Tibial nerve (tissue), 4 donors: ENCODE data around the gene APRT. TPM values are rescaled to one million over a fixed set of nuclear protein-coding genes. Genes with fewer than 3 reads are reported as not detected.

Source experiments
- DNase-seq, 2 donors: peaks; one replicate each; pipeline ENCODE4 v3.0.0-alpha.2; 2019; ENCODE audit warnings: low spot score in 2 of 2
- H3K27ac ChIP-seq, 4 donors: fragments of 200-600 bp; sonication (generic) in 3 of 4; one replicate each; pipeline ENCODE4 v1.5.1; 2017 to 2019; ENCODE audit warnings: mild to moderate bottlenecking in 1 of 4
- H3K27me3 ChIP-seq, 2 donors: fragments of 200-600 bp; sonication (generic) in 1 of 2; one replicate each; pipeline versions ENCODE4 v1.5.1 to v1.6.0; 2017 to 2019
- H3K36me3 ChIP-seq, 3 donors: fragments of 200-600 bp; sonication (generic); one replicate each; pipeline ENCODE4 v1.5.1; 2018 to 2019
- H3K4me1 ChIP-seq, 4 donors: fragments of 200-600 bp; sonication (generic) in 3 of 4; one replicate each; pipeline ENCODE4 v1.5.1; 2017 to 2019
- H3K4me3 ChIP-seq, 4 donors: fragments of 200-600 bp; sonication (generic) in 3 of 4; one replicate each; pipeline ENCODE4 v1.5.1; 2017 to 2019; ENCODE audit warnings: mild to moderate bottlenecking in 1 of 4, moderate library complexity in 1 of 4
- H3K9me3 ChIP-seq, 4 donors: fragments of 200-600 bp; sonication (generic) in 3 of 4; one replicate each; pipeline ENCODE4 v1.5.1; 2017 to 2019
- CTCF ChIP-seq, 5 experiments: fragments of 200-600 bp in 3 of 5; fragments of 450-650 bp in 2 of 5; sonication (generic) in 3 of 5; IDR thresholded peaks; one replicate each; pipeline ENCODE4 v1.5.1; 2016 to 2019; ENCODE audit warnings: antibody characterized with exemption in 5 of 5, mild to moderate bottlenecking in 3 of 5, moderate library complexity in 2 of 5
- EP300 ChIP-seq, 2 donors: sonication (generic); formaldehyde crosslinking; IDR thresholded peaks; one replicate each; pipeline ENCODE4 v1.6.1; 2017; ENCODE audit warnings: antibody characterized with exemption in 2 of 2, mild to moderate bottlenecking in 1 of 2
- POLR2A ChIP-seq, 2 donors: fragments of 450-650 bp; IDR thresholded peaks; one replicate each; pipeline ENCODE4 v1.6.1; 2017; ENCODE audit warnings: antibody characterized with exemption in 2 of 2, mild to moderate bottlenecking in 2 of 2, moderate library complexity in 2 of 2
- WGBS, 2 donors: methylation state at CpG; one replicate each; pipeline ENCODE4 v1.1.5; 2018; 5-methylcytosine and 5-hydroxymethylcytosine counted together
- total RNA-seq, 4 donors: library from RNA; depleted of rRNA; stranded (reverse); fragments of >200 nt; gene quantifications; one replicate each; pipeline ENCODE4 v1.1.0, GENCODE V29; 2016

APRT gene
- total RNA-seq, 4 donors from 2014 or later = 83.4 to 157 (median 106) TPM

- Histone ChIP-seq H3K4me3 (no peak overlapping the region), H3K9me3 (no peaks in the 10 kb centered on the region), H3K4me1 (no peaks in the 10 kb centered on the region), H3K36me3 (peaks cover 0 to 94% (median 6%) of the 10 kb centered on the region in 3 donors), H3K27me3 (no peaks in the 10 kb centered on the region), H3K27ac (no peak overlapping the region)
- WGBS, 2 donors = 94% methylated on average over 16 to 21 of the region's 24 CpGs
- no peak for DNase-seq
- no peak for TF ChIP-seq POLR2A (IDR thresholded peaks at IDR 0.05)
- no peak for TF ChIP-seq EP300 (IDR thresholded peaks at IDR 0.05)
- TF ChIP-seq CTCF (IDR thresholded peaks at IDR 0.05) = no peak
Measured at GRCh38 chr16:88822281-88823040, 10.7 kb upstream of the APRT start.

DNA sequence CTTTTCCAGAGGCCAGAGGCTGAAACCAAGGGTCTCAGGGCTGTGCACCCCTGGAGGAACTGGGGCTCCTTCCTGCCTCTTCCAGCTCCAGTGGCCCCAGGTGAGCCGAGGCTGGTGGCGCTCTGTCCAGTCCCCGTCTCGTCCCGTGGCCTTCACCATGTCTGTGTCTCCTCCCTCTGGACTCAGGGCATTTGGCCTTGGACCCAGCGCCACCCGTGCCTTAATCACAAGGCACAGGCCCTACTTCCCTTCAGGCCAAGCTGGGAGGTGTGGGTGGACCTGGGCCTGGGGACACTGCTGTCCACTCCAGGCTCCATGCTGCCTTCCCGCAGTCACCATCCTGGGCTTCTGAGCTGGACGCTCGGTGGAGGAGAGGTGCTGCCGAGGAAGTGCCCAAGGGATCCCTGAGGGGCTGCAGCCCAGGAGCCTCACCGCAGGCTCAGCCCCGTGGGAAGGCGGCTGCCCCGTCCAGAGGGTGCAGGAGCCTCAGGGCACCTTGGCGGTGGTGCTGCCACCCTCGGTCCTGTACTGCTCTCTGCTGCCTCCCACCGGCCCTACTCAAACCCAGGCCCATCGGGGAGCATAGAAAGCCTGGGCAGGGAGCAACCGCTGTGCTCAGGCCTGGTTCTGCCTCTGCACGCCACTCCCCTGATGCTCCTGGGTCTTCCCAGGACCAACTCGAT is 9.6 kb upstream of the APRT start:
- 88 to 96% methylated on average over 8 to 22 of the region's 22 CpGs for WGBS, 2 donors
- Histone ChIP-seq H3K4me3 (no peak overlapping the region), H3K4me1 (no peaks in the 10 kb centered on the region), H3K27me3 (no peaks in the 10 kb centered on the region), H3K27ac (no peak overlapping the region), H3K36me3 (peaks cover 0 to 92% (median 6%) of the 10 kb centered on the region in 3 donors), H3K9me3 (no peaks in the 10 kb centered on the region)
- TF ChIP-seq EP300 (IDR thresholded peaks at IDR 0.05) (no peak), POLR2A (IDR thresholded peaks at IDR 0.05) (no peak), CTCF (IDR thresholded peaks at IDR 0.05) (no peak)
- DNase-seq = no peak

DNA sequence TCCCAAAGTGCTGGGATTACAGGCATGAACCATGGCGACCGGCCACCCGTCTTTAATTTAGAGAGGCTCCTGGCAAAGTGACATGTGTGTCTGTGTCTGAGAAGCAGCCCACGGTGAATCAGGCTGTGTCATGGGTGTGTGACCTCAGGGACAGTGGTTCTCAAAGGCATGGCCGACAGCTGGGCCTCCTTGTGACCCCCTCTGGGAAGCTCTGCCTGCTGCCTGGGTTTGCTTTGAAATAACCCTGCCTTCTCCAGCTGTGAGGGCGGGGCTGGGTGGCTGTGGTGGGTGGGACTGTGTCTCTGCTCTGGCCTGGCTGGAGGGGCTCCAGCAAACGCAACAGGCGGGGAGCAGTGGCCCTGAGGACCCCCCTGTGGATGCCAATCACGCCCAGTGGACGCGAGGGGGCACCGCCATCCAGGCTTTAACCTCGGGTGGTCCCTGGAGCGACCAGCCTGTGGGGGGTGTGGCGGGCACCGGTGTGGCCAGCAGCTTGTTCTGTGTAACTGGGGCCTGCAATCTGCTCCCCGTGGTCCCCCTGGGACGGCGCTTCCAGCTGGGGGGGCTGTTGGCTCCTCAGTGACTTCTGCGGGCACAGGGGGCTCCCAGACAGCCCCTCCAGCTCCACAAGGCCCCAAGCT is 8.8 kb upstream of the APRT start:
- TF ChIP-seq POLR2A (IDR thresholded peaks at IDR 0.05) (no peak), EP300 (IDR thresholded peaks at IDR 0.05) (no peak), CTCF (IDR thresholded peaks at IDR 0.05) (no peak)
- whole genome bisulfite sequencing, 2 donors = 79 to 84% methylated on average over 18 to 20 of the region's 20 CpGs
- no peaks in the 10 kb centered on the region for H3K9me3 ChIP-seq
- H3K4me1 ChIP-seq = no peaks in the 10 kb centered on the region
- no peaks in the 10 kb centered on the region for H3K27me3 ChIP-seq
- H3K27ac ChIP-seq = no peak overlapping the region
- no peak overlapping the region for H3K4me3 ChIP-seq
- DNase-seq = no peak
- peaks cover 0 to 84% (median 6%) of the 10 kb centered on the region in 3 donors for H3K36me3 ChIP-seq

GRCh38 chr16:88819126-88819525 is 7.4 kb upstream of the APRT start:
- Histone ChIP-seq H3K4me1 (no peaks in the 10 kb centered on the region), H3K4me3 (no peak overlapping the region), H3K36me3 (peaks cover 0 to 70% (median 6%) of the 10 kb centered on the region in 3 donors), H3K9me3 (no peaks in the 10 kb centered on the region), H3K27ac (no peak overlapping the region), H3K27me3 (no peaks in the 10 kb centered on the region)
- TF ChIP-seq POLR2A (IDR thresholded peaks at IDR 0.05) = no peak
- TF ChIP-seq CTCF (IDR thresholded peaks at IDR 0.05) = no peak
- TF ChIP-seq EP300 (IDR thresholded peaks at IDR 0.05) = no peak
- WGBS, 2 donors = 84 to 88% methylated on average over 7 to 13 of the region's 16 CpGs
- no peak for DNase-seq

DNA sequence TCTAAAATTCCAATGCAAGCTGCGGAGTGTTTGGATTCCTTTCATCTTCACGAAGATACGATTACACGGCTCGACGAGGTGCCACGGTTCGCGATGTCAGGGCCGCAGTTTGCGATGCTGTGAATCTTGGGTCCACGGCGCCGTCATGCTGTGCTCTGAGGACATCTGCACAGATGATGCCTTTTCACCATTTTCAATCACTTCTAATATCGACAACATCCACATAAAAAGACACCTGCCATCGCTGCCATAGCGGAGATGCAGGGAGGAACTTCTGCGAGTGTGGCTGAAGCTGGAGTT is 6.8 kb upstream of the APRT start:
- Histone ChIP-seq H3K36me3 (peaks cover 0 to 64% (median 6%) of the 10 kb centered on the region in 3 donors), H3K9me3 (no peaks in the 10 kb centered on the region), H3K27me3 (no peaks in the 10 kb centered on the region), H3K4me1 (no peaks in the 10 kb centered on the region), H3K27ac (no peak overlapping the region), H3K4me3 (no peak overlapping the region)
- 88% methylated on average over 18 of the region's 18 CpGs for WGBS, 2 donors
- TF ChIP-seq CTCF (IDR thresholded peaks at IDR 0.05) = no peak
- TF ChIP-seq POLR2A (IDR thresholded peaks at IDR 0.05) = no peak
- TF ChIP-seq EP300 (IDR thresholded peaks at IDR 0.05) = no peak
- DNase-seq = no peak
